ENCODE data around the gene IFRD1.
"Not testable (repeated sequence)": the region's sequence is repeated elsewhere in the genome, so short reads cannot be mapped to it uniquely, and the experiment has no call there.

IFRD1 gene

GRCh38 chr7:112516418-112516817 lies 66.2 kb downstream of the IFRD1 start:
- DNase-seq (ENCODE audit: low spot score) = not testable (repeated sequence)

- no peak for DNase-seq (ENCODE audit: low spot score)
These were observed 67.2 kb downstream of the IFRD1 start for GRCh38 chr7:112517487-112517886.

DNA sequence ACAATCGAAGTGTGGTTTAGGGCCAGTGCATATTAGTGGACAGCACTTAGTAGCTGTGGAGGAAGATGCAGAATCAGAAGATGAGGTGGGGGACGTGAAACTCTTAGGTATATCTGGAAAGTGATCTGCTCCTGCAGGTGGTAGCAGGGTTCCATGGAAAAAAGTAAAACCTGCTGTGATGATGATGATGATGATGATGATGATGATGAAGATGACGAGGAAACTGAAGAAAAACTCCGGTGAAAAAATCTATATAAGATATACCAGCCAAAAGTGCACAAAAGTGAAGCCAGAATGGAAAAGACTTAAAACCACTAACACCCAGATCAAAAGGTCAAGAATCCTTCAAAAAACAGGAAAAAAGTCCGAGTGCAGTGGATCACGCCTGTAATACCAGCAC lies 70.5 kb downstream of the IFRD1 start:
- DNase-seq (ENCODE audit: low spot score) = no peak

GRCh38 chr7:112521942-112522341 lies 71.7 kb downstream of the IFRD1 start:
- DNase-seq (ENCODE audit: low spot score) = no peak

GRCh38 chr7:112523871-112524270 lies 73.6 kb downstream of the IFRD1 start:
- DNase-seq (ENCODE audit: low spot score) = no peak
